GM21526 (cell line): Measurements from ENCODE around the gene TTC7B.

Source experiments
- ATAC-seq: cut with Tn5 transposase; IDR thresholded peaks from one replicate; pipeline ENCODE4 v1.9.1; 2021; ENCODE audit warnings: moderate library complexity; ENCODE audit not compliant: unreplicated experiment, low FRiP score

Gene TTC7B

GRCh38 chr14:90505531-90505930 lies 310.7 kb downstream of the TTC7B start:
- ATAC-seq: no peak

GRCh38 chr14:90504643-90505042 lies 311.6 kb downstream of the TTC7B start:
- ATAC-seq: no peak

- ATAC-seq: no peak
Observed at GRCh38 chr14:90503582-90503981, 312.6 kb downstream of the TTC7B start.

DNA sequence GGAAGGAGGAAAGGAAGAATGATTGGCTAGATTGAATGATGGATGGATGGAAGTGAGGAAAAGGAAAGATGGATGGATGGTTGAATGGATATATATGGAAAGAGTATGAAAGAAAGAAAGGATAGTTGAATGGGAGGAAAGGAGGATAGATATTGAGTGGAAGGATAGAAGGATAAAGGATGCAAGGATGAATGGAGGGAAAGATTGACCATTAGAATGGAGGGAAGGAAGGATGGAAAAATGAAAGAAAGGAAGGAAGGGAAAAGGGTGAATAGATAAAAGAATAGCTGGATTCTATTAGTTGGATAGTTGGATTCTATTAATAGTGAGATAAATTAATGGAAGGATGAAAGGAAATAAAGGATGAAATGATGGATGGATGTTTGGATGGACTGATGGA lies 313.5 kb downstream of the TTC7B start:
- no peak for ATAC-seq

GRCh38 chr14:90500665-90501370 lies 315.4 kb downstream of the TTC7B start:
- no peak for ATAC-seq

DNA sequence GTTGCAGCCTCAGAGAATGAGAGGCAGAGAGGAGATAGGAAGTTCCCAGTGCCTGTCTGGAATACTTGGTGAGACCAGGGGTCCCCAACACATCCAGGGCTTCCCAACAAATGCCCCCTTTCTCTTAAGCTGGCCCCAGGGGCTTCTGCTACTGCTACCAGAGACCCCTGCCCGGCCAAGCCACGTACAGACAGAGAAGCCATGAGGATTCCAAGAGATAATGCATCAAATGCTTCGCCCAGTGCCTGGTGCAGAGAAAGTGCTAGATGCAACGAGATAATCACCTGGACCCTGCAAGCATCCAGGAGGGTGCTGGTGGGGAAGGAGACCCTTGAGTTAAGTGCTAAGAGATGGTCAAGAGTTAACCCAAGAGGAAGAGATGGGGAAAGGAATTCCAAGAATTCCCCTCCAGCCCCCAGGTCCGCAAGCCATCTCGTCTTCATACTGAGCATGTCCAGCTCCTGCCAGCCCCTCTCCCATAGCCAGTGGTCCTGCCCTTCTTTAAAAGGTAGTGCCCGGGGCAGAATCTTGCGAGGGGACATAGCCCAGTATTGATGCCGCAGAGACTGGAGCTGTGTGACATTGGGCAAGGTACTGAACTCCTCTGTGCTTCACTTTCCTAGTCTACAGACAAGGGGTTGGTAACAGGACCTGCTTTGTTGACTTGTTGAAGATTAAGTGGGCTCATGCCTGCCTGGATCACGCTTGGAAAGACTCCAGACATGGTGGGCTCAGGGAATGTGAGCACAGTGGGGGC lies 316.1 kb downstream of the TTC7B start:
- no peak for ATAC-seq

- no peak for ATAC-seq
Observed at GRCh38 chr14:90499121-90499520, 317.1 kb downstream of the TTC7B start.

DNA sequence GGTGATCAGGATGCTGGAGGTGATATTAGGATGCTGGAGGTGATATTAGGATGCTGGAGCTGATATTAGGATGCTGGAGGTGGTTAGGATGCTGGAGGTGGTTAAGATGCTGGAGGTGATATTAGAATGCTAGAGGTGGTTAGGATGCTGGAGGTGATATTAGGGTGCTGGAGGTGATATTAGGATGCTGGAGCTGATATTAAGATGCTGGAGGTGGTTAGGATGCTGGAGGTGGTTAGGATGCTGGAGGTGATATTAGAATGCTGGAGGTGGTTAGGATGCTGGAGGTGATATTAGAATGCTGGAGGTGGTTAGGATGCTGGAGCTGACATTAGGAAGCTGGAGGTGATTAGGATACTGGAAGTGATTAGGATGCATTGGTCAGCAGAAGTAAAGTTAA lies 318.0 kb downstream of the TTC7B start:
- ATAC-seq: no peak

DNA sequence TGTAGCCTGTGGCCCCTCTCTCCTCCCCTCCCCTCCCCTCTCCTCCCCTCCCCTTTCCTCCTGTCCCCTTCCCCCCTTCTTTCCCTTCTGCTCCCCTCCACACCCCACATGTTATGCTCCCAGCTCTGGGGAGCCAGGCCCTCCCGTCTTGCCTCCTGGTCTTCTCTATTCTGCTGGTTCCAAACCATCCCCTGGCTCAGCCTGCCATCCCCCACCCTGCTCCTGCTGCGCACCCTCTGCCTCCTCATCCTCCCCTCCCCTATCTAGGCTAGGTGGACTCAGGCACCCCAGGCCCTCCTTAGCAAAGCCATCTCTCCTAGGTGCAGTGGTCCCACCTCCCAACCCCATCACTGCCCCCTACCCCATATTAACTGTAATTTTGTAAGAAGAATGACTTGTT lies 319.9 kb downstream of the TTC7B start:
- ATAC-seq: no peak

- ATAC-seq: no peak
Observed at GRCh38 chr14:90495357-90496276, 320.6 kb downstream of the TTC7B start.

GRCh38 chr14:90491911-90492531 lies 324.2 kb downstream of the TTC7B start:
- no peak for ATAC-seq

DNA sequence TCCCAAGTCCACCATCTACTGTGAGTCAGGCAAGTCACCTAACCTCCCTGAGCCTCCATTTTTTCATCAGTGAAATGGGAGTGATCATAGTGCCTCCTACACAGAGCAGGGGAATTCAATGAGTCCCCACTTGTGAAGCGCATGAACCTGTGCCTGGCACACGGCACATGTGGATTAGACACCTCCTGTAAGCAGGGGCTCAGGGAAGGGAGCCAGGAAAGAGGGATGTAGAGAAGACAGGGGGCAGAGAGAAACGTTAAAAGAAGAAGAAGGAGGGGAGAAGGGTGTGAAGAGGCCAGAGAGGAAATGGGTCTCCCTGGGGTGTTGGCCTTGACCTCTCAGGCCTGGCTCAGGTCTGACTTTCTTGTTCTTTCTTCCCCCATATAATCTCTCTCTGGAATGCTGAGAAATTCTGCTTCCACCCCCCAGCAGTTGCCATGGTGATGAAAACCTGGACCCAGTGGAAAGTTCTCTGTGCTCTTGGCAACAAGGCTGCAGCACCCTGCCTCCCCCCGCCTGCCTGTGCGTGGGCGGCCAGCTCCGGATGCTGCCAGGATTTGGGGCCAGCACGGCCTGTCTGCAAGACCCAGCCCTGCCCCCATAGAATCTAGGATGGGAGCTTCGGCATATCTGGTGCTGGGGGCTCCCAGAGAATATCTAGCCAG lies 324.9 kb downstream of the TTC7B start:
- ATAC-seq: no peak

DNA sequence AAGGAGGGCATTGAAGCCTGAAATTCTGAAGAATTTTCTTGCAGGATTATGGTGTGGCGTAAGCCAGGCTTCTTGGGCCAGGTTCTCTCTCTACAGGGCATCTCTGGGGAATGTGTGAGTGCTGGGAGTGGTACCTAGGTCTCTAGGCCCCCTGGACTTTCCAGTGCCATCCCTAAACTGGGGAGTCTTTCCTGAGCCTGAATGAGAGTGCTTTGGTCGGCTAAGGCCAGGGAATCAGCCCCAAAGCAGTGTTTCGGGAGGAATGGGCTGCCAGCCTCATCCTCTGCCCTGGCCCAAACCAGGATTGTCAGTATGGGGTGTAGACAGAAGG lies 325.5 kb downstream of the TTC7B start:
- ATAC-seq: no peak

GRCh38 chr14:90489916-90490719 lies 326.1 kb downstream of the TTC7B start:
- ATAC-seq: no peak

GRCh38 chr14:90489306-90489705 lies 326.9 kb downstream of the TTC7B start:
- no peak for ATAC-seq

DNA sequence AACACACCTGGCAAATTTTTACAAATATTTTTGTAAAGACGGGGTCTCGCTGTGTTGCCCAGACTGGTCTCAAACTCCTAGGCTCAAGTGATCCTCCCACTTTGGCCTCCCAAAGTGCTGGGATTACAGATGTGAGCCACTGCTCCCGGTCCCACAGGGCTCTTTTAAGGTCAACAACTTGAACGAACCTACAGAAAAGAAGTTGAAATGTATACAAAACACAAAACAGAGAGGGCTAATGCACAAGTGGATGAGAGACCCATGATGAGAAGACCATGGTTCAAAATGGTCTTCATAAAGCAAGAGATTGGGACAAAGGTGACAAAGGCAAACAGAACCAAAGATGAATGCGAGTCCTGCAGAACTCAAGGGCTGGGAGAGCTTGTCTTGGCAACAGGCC lies 328.0 kb downstream of the TTC7B start:
- no peak for ATAC-seq

GRCh38 chr14:90487462-90487861 lies 328.8 kb downstream of the TTC7B start:
- no peak for ATAC-seq

DNA sequence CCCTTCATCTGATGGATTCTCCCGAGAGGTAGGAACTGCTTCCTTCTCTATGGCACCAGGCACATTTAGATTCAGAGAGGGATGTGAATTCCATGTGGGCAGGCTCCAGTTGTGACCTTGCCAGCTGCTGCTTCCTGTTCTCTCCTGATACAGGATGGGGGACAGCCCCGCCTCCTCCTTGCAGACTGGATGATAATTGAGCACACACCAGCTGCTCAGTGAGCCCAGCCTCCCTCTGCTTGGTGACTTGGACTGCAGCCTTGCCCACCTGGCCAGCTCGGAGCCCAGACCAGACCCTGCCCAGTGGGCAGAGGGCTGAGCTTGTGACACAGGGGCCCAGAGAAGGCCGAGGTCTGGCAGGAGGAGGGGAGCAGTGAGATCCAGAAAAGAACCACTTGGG lies 329.2 kb downstream of the TTC7B start:
- no peak for ATAC-seq

GRCh38 chr14:90484291-90484690 lies 331.9 kb downstream of the TTC7B start:
- no peak for ATAC-seq
